WTC11 (cell line): ENCODE measurements around the gene FYN. TPM values are rescaled to one million over a fixed set of nuclear protein-coding genes. Genes with fewer than 3 reads are reported as not detected.

Experiments
- ATAC-seq: fragments of 200-7000 bp; cut with Tn5 transposase; 2 replicates; pipeline ENCODE4 v1.10.0; 2021; ENCODE audit warnings: mild to moderate bottlenecking, moderate library complexity
- CTCF ChIA-PET: fragments of 300-600 bp; sonication (Branson Sonifier 250); formaldehyde crosslinking; loops from one replicate; lab custom pipeline; 2021; ENCODE audit warnings: antibody characterized with exemption; lab: Charles Lee
- POLR2A ChIA-PET: fragments of 350-600 bp; sonication (Branson Sonifier 250); formaldehyde crosslinking; loops from one replicate; lab custom pipeline; 2021; ENCODE audit warnings: antibody characterized with exemption; lab: Charles Lee
- DNase-seq: peaks from one replicate; pipeline ENCODE4 v3.0.0; 2021; ENCODE audit warnings: low spot score
- H3K27ac Mint-ChIP-seq: 2 replicates; pipeline ENCODE4 v1.8.0; 2021; ENCODE audit warnings: mixed read lengths
- H3K27me3 Mint-ChIP-seq: 2 replicates; pipeline ENCODE4 v1.8.0; 2021; ENCODE audit warnings: low read depth, mild to moderate bottlenecking, moderate library complexity, mixed read lengths
- H3K36me3 Mint-ChIP-seq: 2 replicates; pipeline ENCODE4 v1.8.0; 2021; ENCODE audit warnings: mixed read lengths
- H3K4me1 Mint-ChIP-seq: 2 replicates; pipeline ENCODE4 v1.8.0; 2022; ENCODE audit warnings: mixed read lengths
- H3K4me3 Mint-ChIP-seq: 2 replicates; pipeline ENCODE4 v1.8.0; 2021; ENCODE audit warnings: mild to moderate bottlenecking, moderate library complexity, mixed read lengths
- H3K9me3 Mint-ChIP-seq: 2 replicates; pipeline ENCODE4 v1.8.0; 2021; ENCODE audit warnings: mixed read lengths
- CREB1 ChIP-seq: sonication (generic); formaldehyde crosslinking; IDR thresholded peaks from 2 replicates; pipeline ENCODE4 v1.8.0; 2023; ENCODE audit warnings: mild to moderate bottlenecking, missing genetic modification reagents
- CREM ChIP-seq: sonication (generic); formaldehyde crosslinking; IDR thresholded peaks from 2 replicates; pipeline ENCODE4 v1.8.1; 2022; ENCODE audit warnings: mild to moderate bottlenecking, missing genetic modification reagents, moderate library complexity
- CTCF ChIP-seq: fragments of 200-600 bp; IDR thresholded peaks from 2 replicates; pipeline ENCODE4 v1.8.0; 2022; ENCODE audit warnings: antibody characterized with exemption
- ELF4 ChIP-seq: sonication (generic); formaldehyde crosslinking; IDR thresholded peaks from 2 replicates; pipeline ENCODE4 v1.8.1; 2022; ENCODE audit warnings: low read depth, mild to moderate bottlenecking, moderate library complexity, missing genetic modification reagents
- ERG ChIP-seq: fragments of 250-450 bp; sonication (Bioruptor Pico); IDR thresholded peaks from 2 replicates; pipeline ENCODE4 v1.8.0; 2021; ENCODE audit warnings: mild to moderate bottlenecking
- HMGA2 ChIP-seq: fragments of 250-450 bp; sonication (Bioruptor Pico); IDR thresholded peaks from 2 replicates; pipeline ENCODE4 v1.4.0; 2021; ENCODE audit warnings: mild to moderate bottlenecking, moderate library complexity
- IRF2 ChIP-seq: sonication (generic); formaldehyde crosslinking; IDR thresholded peaks from 2 replicates; pipeline ENCODE4 v1.8.0; 2022; ENCODE audit warnings: low read depth, missing genetic modification reagents, borderline replicate concordance
- NFATC4 ChIP-seq: fragments of 250-450 bp; sonication (Bioruptor Pico); IDR thresholded peaks from 2 replicates; pipeline ENCODE4 v1.9.0; 2021; ENCODE audit warnings: mild to moderate bottlenecking
- NFE2L1 ChIP-seq: sonication (generic); formaldehyde crosslinking; IDR thresholded peaks from 2 replicates; pipeline ENCODE4 v1.8.1; 2023; ENCODE audit warnings: missing genetic modification reagents
- NFYB ChIP-seq: sonication (generic); formaldehyde crosslinking; conservative IDR thresholded peaks from 2 replicates; pipeline ENCODE4 v1.8.0; 2022; ENCODE audit warnings: low read depth, missing genetic modification reagents
- OVOL2 ChIP-seq: fragments of 250-450 bp; sonication (Bioruptor Pico); IDR thresholded peaks from 2 replicates; pipeline ENCODE4 v1.9.0; 2021; ENCODE audit warnings: mild to moderate bottlenecking, borderline replicate concordance
- PREB ChIP-seq: sonication (generic); formaldehyde crosslinking; IDR thresholded peaks from 2 replicates; pipeline ENCODE4 v1.8.1; 2022; ENCODE audit warnings: mild to moderate bottlenecking, missing genetic modification reagents, moderate library complexity, borderline replicate concordance
- RORB ChIP-seq: fragments of 250-450 bp; sonication (Bioruptor Pico); IDR thresholded peaks from 2 replicates; pipeline ENCODE4 v1.9.0; 2021; ENCODE audit warnings: mild to moderate bottlenecking
- SOX15 ChIP-seq: fragments of 250-450 bp; sonication (Bioruptor Pico); IDR thresholded peaks from 2 replicates; pipeline ENCODE4 v1.9.0; 2021; ENCODE audit warnings: mild to moderate bottlenecking
- TP53 ChIP-seq: sonication (generic); formaldehyde crosslinking; IDR thresholded peaks from 2 replicates; pipeline ENCODE4 v1.8.1; 2023; ENCODE audit warnings: mild to moderate bottlenecking, missing genetic modification reagents
- ZNF219 ChIP-seq: sonication (generic); formaldehyde crosslinking; IDR thresholded peaks from 2 replicates; pipeline ENCODE4 v1.8.0; 2023; ENCODE audit warnings: missing genetic modification reagents, mild to moderate bottlenecking, borderline replicate concordance
- ZNF263 ChIP-seq: sonication (generic); formaldehyde crosslinking; IDR thresholded peaks from 2 replicates; pipeline ENCODE4 v1.8.1; 2022; ENCODE audit warnings: low read depth, mild to moderate bottlenecking, moderate library complexity, missing genetic modification reagents
- ZNF512 ChIP-seq: sonication (generic); formaldehyde crosslinking; IDR thresholded peaks from 2 replicates; pipeline ENCODE4 v1.8.1; 2022; ENCODE audit warnings: missing genetic modification reagents, borderline replicate concordance
- ZNF532 ChIP-seq: fragments of 250-450 bp; sonication (Bioruptor Pico); IDR thresholded peaks from 2 replicates; pipeline ENCODE4 v1.9.0; 2021; ENCODE audit warnings: mild to moderate bottlenecking, borderline replicate concordance
- ZNF671 ChIP-seq: fragments of 250-450 bp; sonication (Bioruptor Pico); IDR thresholded peaks from 2 replicates; pipeline ENCODE4 v1.8.0; 2021; ENCODE audit warnings: mild to moderate bottlenecking
- total RNA-seq: library from RNA; stranded (reverse); gene quantifications from 3 replicates; pipeline ENCODE4 v1.2.3, GENCODE V29; 2021

Gene FYN
- total RNA-seq, 1 experiment from 2014 or later = 63.9 TPM

GRCh38 chr6:111900735-111901134 is 27.5 kb upstream of the FYN start:
- CTCF ChIA-PET = no interaction called here

GRCh38 chr6:111899531-111899930 is 26.3 kb upstream of the FYN start:
- Mint-ChIP-seq H3K36me3 (no peaks in the 10 kb centered on the region), H3K4me3 (no peak overlapping the region), H3K4me1 (no peaks in the 10 kb centered on the region), H3K27me3 (peaks cover 12% of the 10 kb centered on the region), H3K9me3 (peaks cover 9% of the 10 kb centered on the region), H3K27ac (no peak overlapping the region)
- DNase-seq = no peak
- CTCF ChIA-PET = no interaction called here
- POLR2A ChIA-PET = no interaction called here
- no peak for ATAC-seq
- TF ChIP-seq PREB (CRISPR knock-in tag) (no peak), NFATC4 (no peak), HMGA2 (CRISPR knock-in tag) (no peak), CTCF (no peak), NFYB (CRISPR knock-in tag) (no peak), ZNF671 (CRISPR knock-in tag) (no peak), RORB (no peak), ZNF219 (CRISPR knock-in tag) (no peak), ZNF512 (CRISPR knock-in tag) (no peak), SOX15 (CRISPR knock-in tag) (no peak), CREB1 (CRISPR knock-in tag) (no peak), NFE2L1 (CRISPR knock-in tag) (no peak), ERG (no peak)

More at GRCh38 chr6:111900735-111901134, 27.5 kb upstream of the FYN start:
- peaks cover 9% of the 10 kb centered on the region for H3K9me3 Mint-ChIP-seq
- no peak for TF ChIP-seq CREM (CRISPR knock-in tag)
- no peak for TF ChIP-seq ELF4
- no peak for TF ChIP-seq ZNF219 (CRISPR knock-in tag)
- no peak for TF ChIP-seq RORB
- TF ChIP-seq ZNF263 (CRISPR knock-in tag) = no peak
- TF ChIP-seq OVOL2 (CRISPR knock-in tag) = no peak
- TF ChIP-seq, all 79 proteins: peak for 0
- no peak overlapping the region for H3K4me3 Mint-ChIP-seq
- H3K36me3 Mint-ChIP-seq = no peaks in the 10 kb centered on the region
- DNase-seq (no peak), ATAC-seq (no peak)
- H3K27me3 Mint-ChIP-seq = peaks cover 12% of the 10 kb centered on the region
- H3K27ac Mint-ChIP-seq = no peak overlapping the region
- POLR2A ChIA-PET = no interaction called here
- H3K4me1 Mint-ChIP-seq = no peaks in the 10 kb centered on the region

GRCh38 chr6:111898452-111898851 is 25.2 kb upstream of the FYN start:
- H3K4me3 Mint-ChIP-seq = no peak overlapping the region
- H3K9me3 Mint-ChIP-seq = peaks cover 9% of the 10 kb centered on the region
- no peaks in the 10 kb centered on the region for H3K4me1 Mint-ChIP-seq
- ChIA-PET CTCF (interaction anchor here (0.7 to 1.0 kb wide), 2 partner anchors 9 to 25 kb away, joined by 3 to 4 read pairs; partner anchors contain the start of gene FYN), POLR2A (interaction anchor here (0.6 kb wide), 2 partner anchors 25 to 40 kb away, joined by 3 read pairs; partner anchors contain the start of gene FYN)
- H3K27me3 Mint-ChIP-seq = peaks cover 16% of the 10 kb centered on the region
- ATAC-seq = no peak
- DNase-seq = no peak
- H3K36me3 Mint-ChIP-seq = no peaks in the 10 kb centered on the region
- no peak overlapping the region for H3K27ac Mint-ChIP-seq
- no peak for TF ChIP-seq IRF2 (CRISPR knock-in tag)
- TF ChIP-seq ERG = no peak
- TF ChIP-seq ZNF532 = no peak
- TF ChIP-seq NFE2L1 (CRISPR knock-in tag) = no peak
- no peak for TF ChIP-seq TP53
